ENCODE results near the gene SPATA20. TPM values are rescaled to one million over a fixed set of nuclear protein-coding genes. Genes with fewer than 3 reads are reported as not detected.

The SPATA20 gene
- total RNA-seq, 4 donors from 2014 or later: 116 to 437 (median 228) TPM

DNA sequence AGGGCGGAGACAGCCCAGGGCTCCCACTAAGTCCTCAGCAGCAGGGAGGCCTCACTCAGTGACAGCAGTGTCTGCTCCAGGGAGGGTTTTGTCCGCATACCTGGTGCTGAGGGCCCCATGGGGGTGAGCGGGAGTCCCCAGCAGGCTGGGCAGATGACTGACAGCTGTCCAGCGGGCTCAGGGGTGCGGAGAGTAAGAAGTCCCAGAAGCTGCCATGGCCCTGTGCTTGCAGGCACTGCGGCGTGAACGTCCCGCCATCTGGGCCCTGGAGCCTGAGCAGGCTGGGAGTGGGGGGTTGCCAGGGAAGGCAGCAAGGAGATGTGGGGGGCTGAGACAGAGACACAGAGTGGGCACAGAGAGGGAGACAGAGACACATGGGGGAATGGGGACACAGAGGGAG lies 33.7 kb downstream of the SPATA20 start:
- H3K4me3 ChIP-seq: no peak overlapping the region
- intact Hi-C loops (cut with DNase I; ENCODE audit: low total_unique reads): no loop called here
- WGBS, 2 donors (ENCODE audit: low coverage in 1 of 2): 90% methylated on average over 9 of the region's 9 CpGs; no CpG with 5 or more reads in 1 of the 2 donors
- H3K27me3 ChIP-seq: no peaks in the 10 kb centered on the region
- no peaks in the 10 kb centered on the region for H3K9me3 ChIP-seq
- no peak for DNase-seq
- TF ChIP-seq POLR2A (IDR thresholded peaks at IDR 0.05) (no peak), POLR2AphosphoS5 (IDR thresholded peaks at IDR 0.05) (no peak), CTCF (IDR thresholded peaks at IDR 0.05) (no peak), EP300 (IDR thresholded peaks at IDR 0.05; ENCODE audit: low read depth) (no peak)
- H3K36me3 ChIP-seq: no peaks in the 10 kb centered on the region
- H3K27ac ChIP-seq: no peak overlapping the region
- in situ Hi-C loops (cut with MboI; ENCODE audit: low pct_ligation_motif_present in 1 of 4, low pct_unique_long_range_greater_than_20kb in 1 of 4, low sequenced_read_pairs in 3 of 4): no loop called here
- no peaks in the 10 kb centered on the region for H3K4me1 ChIP-seq

DNA sequence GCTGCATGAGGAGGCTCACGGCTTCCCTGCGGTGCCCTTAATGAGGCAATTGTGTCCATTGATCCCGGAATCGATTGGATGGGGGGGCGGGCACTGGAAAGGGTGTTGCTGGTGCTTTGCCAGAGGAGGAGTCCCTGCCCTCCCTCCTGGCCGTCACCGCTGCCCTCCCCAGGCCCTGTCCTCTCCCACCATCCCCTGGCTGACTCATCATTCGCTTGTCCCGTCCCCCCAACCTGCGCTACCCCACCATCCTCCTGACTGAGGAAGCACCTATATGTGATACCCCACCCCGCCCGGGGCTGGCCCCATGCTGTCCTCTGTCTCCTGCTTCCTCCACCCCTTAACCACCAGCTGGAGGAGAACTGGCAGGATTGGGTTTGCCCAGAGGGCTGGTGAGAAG lies 34.3 kb downstream of the SPATA20 start:
- intact Hi-C loops (cut with DNase I; ENCODE audit: low total_unique reads): no loop called here
- TF ChIP-seq CTCF (IDR thresholded peaks at IDR 0.05) (no peak), EP300 (IDR thresholded peaks at IDR 0.05; ENCODE audit: low read depth) (no peak), POLR2A (IDR thresholded peaks at IDR 0.05) (no peak), POLR2AphosphoS5 (IDR thresholded peaks at IDR 0.05) (no peak)
- 89 to 96% methylated on average over 4 to 12 of the region's 12 CpGs for WGBS, 2 donors (ENCODE audit: low coverage in 1 of 2)

GRCh38 chr17:50582741-50583140 lies 35.8 kb downstream of the SPATA20 start:
- TF ChIP-seq POLR2AphosphoS5 (IDR thresholded peaks at IDR 0.05): no peak
- in situ Hi-C loops (cut with MboI; ENCODE audit: low pct_ligation_motif_present in 1 of 4, low pct_unique_long_range_greater_than_20kb in 1 of 4, low sequenced_read_pairs in 3 of 4): no loop called here
- Histone ChIP-seq H3K4me3 (no peak overlapping the region), H3K36me3 (no peaks in the 10 kb centered on the region), H3K9me3 (no peaks in the 10 kb centered on the region), H3K27ac (no peak overlapping the region), H3K27me3 (no peaks in the 10 kb centered on the region), H3K4me1 (no peaks in the 10 kb centered on the region)
- intact Hi-C loops (cut with DNase I; ENCODE audit: low total_unique reads): no loop called here
- DNase-seq: no peak
- 85% methylated on average over 2 of the region's 2 CpGs; no CpG with 5 or more reads in 1 of the 2 donors for WGBS, 2 donors (ENCODE audit: low coverage in 1 of 2)

More for the DNA sequence above, 34.3 kb downstream of the SPATA20 start:
- Histone ChIP-seq H3K4me1 (no peaks in the 10 kb centered on the region), H3K27ac (no peak overlapping the region), H3K9me3 (no peaks in the 10 kb centered on the region), H3K4me3 (no peak overlapping the region), H3K27me3 (no peaks in the 10 kb centered on the region), H3K36me3 (no peaks in the 10 kb centered on the region)
- in situ Hi-C loops (cut with MboI; ENCODE audit: low pct_ligation_motif_present in 1 of 4, low pct_unique_long_range_greater_than_20kb in 1 of 4, low sequenced_read_pairs in 3 of 4): no loop called here
- no peak for DNase-seq

DNA sequence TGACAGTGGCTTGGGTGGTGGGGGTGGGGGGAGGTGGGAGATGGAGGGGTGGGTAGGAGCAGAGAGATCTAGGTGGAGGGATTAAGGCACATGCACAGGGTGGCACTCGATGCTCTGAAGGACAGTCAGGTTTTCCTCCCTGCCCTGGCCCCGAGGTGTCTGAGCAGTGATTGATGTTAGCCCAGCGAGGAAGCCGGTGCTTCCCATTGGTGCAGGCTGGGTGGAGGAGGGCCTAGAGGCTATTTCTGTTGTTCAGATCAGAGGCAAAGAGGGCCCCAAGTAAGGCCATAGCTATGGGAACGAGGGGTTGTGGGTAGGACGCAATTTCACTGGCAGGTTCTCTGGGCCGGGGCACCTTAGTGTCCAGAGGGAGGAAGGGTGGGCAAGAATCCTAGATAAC lies 36.7 kb downstream of the SPATA20 start:
- in situ Hi-C loops (cut with MboI; ENCODE audit: low pct_ligation_motif_present in 1 of 4, low pct_unique_long_range_greater_than_20kb in 1 of 4, low sequenced_read_pairs in 3 of 4) (no loop called here), intact Hi-C loops (cut with DNase I; ENCODE audit: low total_unique reads) (no loop called here)
- no peak for DNase-seq
- Histone ChIP-seq H3K4me3 (no peak overlapping the region), H3K36me3 (no peaks in the 10 kb centered on the region), H3K9me3 (no peaks in the 10 kb centered on the region), H3K27me3 (no peaks in the 10 kb centered on the region), H3K4me1 (peaks cover 0 to under 1% (median 0%) of the 10 kb centered on the region in 4 donors), H3K27ac (no peak overlapping the region)
- no peak for TF ChIP-seq CTCF (IDR thresholded peaks at IDR 0.05)
- TF ChIP-seq EP300 (IDR thresholded peaks at IDR 0.05; ENCODE audit: low read depth): no peak
- WGBS, 2 donors (ENCODE audit: low coverage in 1 of 2): 40 to 68% methylated on average over 2 to 7 of the region's 7 CpGs

GRCh38 chr17:50584116-50584515 lies 37.1 kb downstream of the SPATA20 start:
- no peak for TF ChIP-seq POLR2A (IDR thresholded peaks at IDR 0.05)
- no peak for TF ChIP-seq CTCF (IDR thresholded peaks at IDR 0.05)
- TF ChIP-seq POLR2AphosphoS5 (IDR thresholded peaks at IDR 0.05): no peak
- TF ChIP-seq EP300 (IDR thresholded peaks at IDR 0.05; ENCODE audit: low read depth): no peak
- no peaks in the 10 kb centered on the region for H3K27me3 ChIP-seq
- H3K27ac ChIP-seq: no peak overlapping the region
- intact Hi-C loops (cut with DNase I; ENCODE audit: low total_unique reads) (no loop called here), in situ Hi-C loops (cut with MboI; ENCODE audit: low pct_ligation_motif_present in 1 of 4, low pct_unique_long_range_greater_than_20kb in 1 of 4, low sequenced_read_pairs in 3 of 4) (no loop called here)
- no peak overlapping the region for H3K4me3 ChIP-seq
- DNase-seq: no peak
- 83 to 84% methylated on average over 1 to 4 of the region's 4 CpGs for WGBS, 2 donors (ENCODE audit: low coverage in 1 of 2)
- no peaks in the 10 kb centered on the region for H3K9me3 ChIP-seq
- H3K36me3 ChIP-seq: no peaks in the 10 kb centered on the region
- H3K4me1 ChIP-seq: peaks cover 0 to 5% (median 1%) of the 10 kb centered on the region in 4 donors
